Colon (tissue), 2 donors: ENCODE measurements around the gene COX19.

ENCODE experiments used
- FAIRE-seq: peaks from 2 replicates; lab custom pipeline; 2012; peaks lifted over from hg19 to GRCh38; lab: Jason Lieb, UNC
- donor health status: control.
- donor health status: control.

COX19 gene

GRCh38 chr7:974820-975681 is at the start of gene COX19:
Gene COX19 (minus strand): TSS chr7:975549. CDS start chr7:975509, 40 bp downstream.
- FAIRE-seq, result no peak

DNA sequence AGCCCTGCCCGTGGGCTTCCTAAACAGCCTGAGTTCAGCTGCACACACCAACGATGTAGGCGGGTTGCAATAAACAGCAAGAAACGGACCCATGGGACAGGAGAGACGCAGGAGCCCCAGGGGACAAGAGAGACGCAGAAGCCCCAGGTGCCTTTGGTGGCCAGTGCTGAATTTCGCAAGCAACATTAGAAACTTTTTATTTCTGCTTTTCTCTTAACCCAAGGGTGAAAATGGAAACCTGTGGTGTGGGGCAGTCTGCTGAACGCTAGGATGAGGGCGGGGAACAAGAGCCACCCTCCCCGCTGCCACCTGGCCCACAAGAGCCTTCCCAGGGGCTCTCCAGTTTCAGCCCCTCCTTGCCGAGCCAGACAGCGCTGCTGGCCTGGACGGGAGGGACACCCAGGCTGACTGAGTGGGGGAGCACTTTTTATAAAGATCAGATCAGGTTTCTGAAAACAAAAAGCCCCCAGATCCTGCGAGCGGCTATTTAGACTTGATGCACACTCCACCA is 49.0 kb upstream of the COX19 start:
- no peak for FAIRE-seq

DNA sequence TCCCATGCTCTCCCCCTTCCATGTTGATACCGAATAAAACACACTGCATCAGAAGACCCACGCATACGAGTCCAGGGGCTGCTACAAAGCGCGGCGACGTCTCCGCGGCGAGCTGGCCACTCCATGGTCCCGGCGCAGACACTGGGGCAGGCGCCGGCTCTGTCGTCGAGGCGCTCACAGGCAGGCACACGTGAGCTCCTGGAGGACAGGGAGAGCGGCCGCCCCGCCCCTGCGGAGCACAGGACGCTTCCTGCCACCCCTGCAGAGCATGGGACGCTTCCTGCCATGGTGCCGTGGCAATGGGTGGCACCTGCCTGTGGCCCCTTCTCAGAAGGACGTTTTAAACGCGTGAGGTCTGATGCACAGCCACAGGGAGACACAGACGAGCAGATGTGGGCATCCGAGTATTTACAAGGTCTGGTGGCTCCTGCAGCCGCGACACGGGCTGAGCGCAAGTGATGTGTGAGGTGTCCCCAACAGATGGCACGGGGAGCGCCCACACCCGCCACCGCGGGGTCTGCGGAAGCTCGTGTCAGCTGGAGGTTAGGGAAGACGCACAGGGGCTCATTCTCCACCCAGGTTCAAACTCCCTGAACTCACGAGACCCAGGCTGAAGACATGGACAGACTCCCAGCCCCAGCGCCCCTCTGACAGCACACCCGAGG is 47.6 kb upstream of the COX19 start:
- no peak for FAIRE-seq

DNA sequence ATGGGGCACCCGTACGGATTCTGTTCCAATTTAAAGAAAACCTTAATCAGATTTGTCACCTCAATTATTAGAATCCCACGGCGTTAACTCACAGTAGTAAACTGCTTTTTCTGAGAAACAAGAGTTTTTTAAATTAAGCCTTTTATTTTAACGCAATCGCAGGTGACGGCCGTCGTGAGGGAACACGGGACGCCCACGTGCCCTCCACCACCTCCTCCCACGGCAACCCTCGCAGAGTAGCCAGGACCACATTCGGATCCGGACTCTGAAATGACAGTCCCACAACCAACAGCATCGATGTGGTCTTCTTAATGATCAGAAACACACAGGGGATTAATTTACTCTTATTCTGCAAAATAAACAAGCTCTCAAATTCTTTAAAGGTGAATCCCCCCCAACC is 47.0 kb upstream of the COX19 start:
- FAIRE-seq, result no peak

DNA sequence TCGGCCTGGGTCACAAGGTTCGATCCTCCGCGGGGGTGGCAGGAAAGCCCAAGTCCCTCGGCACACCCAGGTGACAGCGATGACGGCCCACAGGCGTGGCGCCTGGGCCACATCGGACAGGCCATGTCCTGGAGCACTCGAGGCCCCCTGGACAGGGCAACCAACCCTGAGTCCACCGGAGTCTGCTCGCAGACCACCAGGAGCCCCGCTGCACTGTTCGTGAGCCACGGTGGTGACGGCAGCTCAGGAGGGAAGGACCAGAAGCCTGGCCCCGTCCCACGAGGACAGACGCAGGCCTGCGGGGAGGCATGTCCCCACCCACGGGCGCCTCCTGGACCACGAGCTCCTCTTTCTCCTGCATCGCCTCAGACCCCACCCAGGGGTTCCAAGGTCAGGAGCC is 46.6 kb upstream of the COX19 start:
- no peak for FAIRE-seq

- FAIRE-seq, result no peak
Measured at GRCh38 chr7:1021366-1021765, 46.0 kb upstream of the COX19 start.

DNA sequence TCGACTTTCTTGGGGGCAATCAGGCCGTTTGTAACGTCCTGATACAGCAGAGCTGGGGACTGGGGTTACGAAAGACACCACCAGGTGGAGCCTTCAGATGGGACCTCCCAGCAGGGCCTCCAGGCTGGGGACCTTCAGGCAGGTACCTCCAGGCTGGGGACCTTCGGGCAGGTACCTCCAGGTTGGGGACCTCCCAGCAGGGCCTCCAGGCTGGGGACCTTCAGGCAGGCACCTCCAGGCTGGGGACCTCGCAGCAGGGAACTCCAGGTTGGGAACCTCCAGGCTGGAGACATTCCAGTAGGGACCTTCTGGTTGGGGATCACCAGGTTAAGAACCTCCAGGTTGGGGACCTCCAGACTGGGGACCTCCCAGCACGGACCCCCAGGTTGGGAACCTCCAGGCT is 45.5 kb upstream of the COX19 start:
- no peak for FAIRE-seq

- FAIRE-seq, result no peak
Measured at GRCh38 chr7:1019789-1020610, 44.7 kb upstream of the COX19 start.

GRCh38 chr7:1019255-1019785 is 44.0 kb upstream of the COX19 start:
- FAIRE-seq, result no peak

DNA sequence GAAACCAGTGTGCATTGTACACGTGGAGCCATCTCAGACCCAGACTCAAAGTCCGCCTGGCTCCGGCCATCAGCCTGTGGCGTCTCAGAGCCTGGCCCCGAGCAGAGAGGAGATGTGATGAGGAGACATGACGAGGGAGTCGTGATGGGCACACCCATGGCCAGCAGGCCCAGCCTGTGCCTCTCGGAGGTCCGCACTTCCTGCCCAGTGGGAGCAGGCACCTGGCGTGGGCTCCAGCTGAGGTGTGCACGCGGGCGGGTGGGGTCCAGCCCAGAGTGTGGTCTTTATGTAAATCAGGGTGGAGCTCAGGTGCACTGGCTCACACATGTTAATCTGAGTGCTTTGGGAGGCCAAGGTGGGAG is 43.0 kb upstream of the COX19 start:
- no peak for FAIRE-seq

- FAIRE-seq, result no peak
Measured at GRCh38 chr7:1017586-1018333, 42.4 kb upstream of the COX19 start.

- FAIRE-seq, result no peak
Measured at GRCh38 chr7:1016577-1017531, 41.5 kb upstream of the COX19 start.

GRCh38 chr7:1015196-1016121 is 40.1 kb upstream of the COX19 start:
- FAIRE-seq, result no peak

DNA sequence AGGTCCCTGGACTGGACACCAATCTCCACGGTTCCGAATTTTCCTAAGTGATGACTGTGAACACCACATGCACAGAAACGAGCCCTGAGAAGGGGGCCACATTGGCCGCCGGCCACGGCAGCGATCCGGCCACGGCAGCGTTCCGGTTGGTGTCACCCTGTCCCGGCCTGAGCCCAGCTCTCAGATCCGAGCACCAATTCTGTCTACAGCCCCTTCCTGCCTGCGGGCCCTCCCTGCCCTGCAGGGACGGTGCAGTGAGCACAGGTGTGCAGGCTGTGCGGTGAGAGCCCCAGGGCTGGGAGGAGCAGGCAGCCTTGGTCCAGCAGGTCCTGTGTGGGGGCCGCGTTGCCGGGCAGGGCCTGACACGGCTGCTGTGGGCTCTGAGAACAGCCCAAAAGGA is 39.3 kb upstream of the COX19 start:
- no peak for FAIRE-seq

DNA sequence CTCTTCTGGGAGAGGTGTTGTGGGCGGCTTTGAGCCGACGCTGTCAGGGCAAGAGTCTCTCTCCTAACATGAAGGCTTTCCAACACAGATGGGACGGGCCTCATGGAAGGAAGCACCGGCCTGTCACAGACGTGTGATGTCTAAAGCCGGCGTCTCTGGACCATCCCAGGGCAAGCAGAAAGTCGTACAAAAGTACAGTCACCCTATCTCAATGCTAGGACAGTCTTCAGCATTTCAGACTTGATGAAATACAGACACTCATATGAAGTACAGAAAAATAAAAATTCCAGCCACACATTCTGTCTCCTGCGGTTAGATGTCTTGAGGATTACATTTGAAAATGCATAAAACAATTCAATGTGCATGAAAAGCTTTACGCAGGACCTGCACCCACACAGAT is 38.2 kb upstream of the COX19 start:
- FAIRE-seq, result no peak

GRCh38 chr7:1012716-1013095 is 37.4 kb upstream of the COX19 start:
- FAIRE-seq, result no peak

- no peak for FAIRE-seq
Measured at GRCh38 chr7:1012004-1012715, 36.8 kb upstream of the COX19 start.

GRCh38 chr7:1011297-1012003 is 36.1 kb upstream of the COX19 start:
- FAIRE-seq, result no peak
